Fibroblast of the aortic adventitia (primary cell): ENCODE results near the gene PLEKHA7. TPM values are rescaled to one million over a fixed set of nuclear protein-coding genes. Genes with fewer than 3 reads are reported as not detected.
"Not testable (repeated sequence)": the region's sequence is repeated elsewhere in the genome, so short reads cannot be mapped to it uniquely, and the experiment has no call there.

Source experiments
- DNase-seq: peaks from one replicate; pipeline ENCODE4 v3.0.0-alpha.2; 2010; ENCODE audit warnings: low read depth
- H3K4me3 ChIP-seq: 2 replicates; pipeline ENCODE4 v1.5.1; 2011; ENCODE audit warnings: low read depth, mild to moderate bottlenecking, control low read depth, low read length, moderate library complexity
- total RNA-seq: library from RNA; depleted of rRNA; stranded (reverse); fragments of >200 nt; gene quantifications from 2 replicates; pipeline ENCODE4 v1.2.3, GENCODE V29; 2012; ENCODE audit warnings: low replicate concordance
- TF ChIP-seq, protein P1 (sequence below): IDR thresholded peaks from 2 replicates; pipeline ENCODE4 v1.5.1; 2011; ENCODE audit warnings: mild to moderate bottlenecking, low read length, control low read depth, inconsistent platforms; ENCODE audit not compliant: insufficient read depth

Gene PLEKHA7
- total RNA-seq, 1 donor, result 0.09 TPM

DNA sequence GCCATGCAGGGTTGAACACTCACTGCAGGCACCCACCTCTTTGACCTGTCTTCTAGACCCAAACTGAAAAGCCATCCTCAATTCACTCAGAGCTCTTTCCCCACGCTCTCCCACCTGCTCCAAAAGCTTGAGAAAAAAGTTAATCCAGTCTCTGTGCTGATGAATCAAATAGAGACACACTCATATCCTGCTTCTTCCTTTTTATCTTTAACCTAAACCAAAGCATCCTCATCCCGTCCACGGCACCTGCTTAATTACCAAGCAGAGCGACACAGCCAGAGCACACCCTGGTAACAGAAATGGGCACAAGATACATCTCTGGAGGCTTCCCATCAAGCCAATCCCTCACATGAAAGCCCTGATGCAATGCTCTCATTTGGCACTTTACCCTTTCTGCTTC, 102.6 kb downstream of the PLEKHA7 start:
- TF ChIP-seq, protein P1, sequence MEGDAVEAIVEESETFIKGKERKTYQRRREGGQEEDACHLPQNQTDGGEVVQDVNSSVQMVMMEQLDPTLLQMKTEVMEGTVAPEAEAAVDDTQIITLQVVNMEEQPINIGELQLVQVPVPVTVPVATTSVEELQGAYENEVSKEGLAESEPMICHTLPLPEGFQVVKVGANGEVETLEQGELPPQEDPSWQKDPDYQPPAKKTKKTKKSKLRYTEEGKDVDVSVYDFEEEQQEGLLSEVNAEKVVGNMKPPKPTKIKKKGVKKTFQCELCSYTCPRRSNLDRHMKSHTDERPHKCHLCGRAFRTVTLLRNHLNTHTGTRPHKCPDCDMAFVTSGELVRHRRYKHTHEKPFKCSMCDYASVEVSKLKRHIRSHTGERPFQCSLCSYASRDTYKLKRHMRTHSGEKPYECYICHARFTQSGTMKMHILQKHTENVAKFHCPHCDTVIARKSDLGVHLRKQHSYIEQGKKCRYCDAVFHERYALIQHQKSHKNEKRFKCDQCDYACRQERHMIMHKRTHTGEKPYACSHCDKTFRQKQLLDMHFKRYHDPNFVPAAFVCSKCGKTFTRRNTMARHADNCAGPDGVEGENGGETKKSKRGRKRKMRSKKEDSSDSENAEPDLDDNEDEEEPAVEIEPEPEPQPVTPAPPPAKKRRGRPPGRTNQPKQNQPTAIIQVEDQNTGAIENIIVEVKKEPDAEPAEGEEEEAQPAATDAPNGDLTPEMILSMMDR, result no peak
- no peak overlapping the region for H3K4me3 ChIP-seq
- no peak for DNase-seq

DNA sequence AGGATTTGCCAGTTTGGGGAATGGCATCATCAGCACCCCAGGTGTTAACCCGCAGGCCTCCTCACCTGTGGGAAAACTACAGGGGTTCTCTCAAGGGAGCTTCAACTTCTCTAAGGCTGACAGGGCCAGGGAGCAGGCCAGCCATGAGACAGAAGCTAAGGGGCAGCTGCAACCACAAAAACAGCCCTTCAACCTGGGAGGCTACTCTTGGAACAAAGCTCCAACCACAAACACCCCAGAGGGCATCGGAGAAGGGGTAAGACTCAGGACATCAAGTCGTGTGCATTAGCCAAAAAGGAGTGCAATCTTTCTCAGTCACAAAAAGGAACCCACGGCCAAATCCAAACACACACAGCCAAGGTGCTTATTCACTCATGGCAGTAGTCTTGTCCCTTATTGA, 103.0 kb downstream of the PLEKHA7 start:
- TF ChIP-seq, protein P1, result no peak
- no peak for DNase-seq
- no peak overlapping the region for H3K4me3 ChIP-seq

DNA sequence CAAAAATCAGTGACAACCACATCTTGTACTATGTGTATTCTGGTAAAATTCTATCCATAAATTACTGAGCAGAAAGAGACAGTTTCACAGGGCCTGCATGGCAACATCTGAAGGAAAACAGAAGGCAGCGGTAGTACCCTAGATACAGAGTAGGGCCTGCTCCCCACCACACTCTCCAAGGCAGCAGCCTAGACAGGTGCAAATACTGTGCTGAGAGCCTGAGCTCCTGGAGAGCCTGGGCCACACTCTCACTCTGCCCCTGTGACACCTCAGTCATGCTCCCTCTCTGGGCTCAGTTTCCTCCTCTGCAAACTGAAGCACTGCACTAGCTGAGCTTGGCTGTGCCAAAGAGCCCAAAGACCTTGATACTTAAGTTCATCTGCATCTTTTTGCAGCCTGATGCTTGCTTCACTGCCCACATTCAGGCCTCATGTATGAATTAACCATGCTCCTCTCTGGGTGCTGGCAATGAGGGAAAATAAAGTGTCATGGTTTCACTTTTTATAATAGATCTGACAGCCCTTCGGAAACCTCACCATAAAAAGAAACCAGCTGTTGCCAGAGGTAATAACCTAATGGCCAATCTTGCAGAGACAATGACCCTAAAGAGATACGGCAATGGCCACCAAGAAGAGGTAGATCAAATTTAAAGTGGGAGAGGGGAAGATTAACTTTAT, 104.7 kb downstream of the PLEKHA7 start:
- TF ChIP-seq, protein P1, result no peak
- no peak for DNase-seq
- no peak overlapping the region for H3K4me3 ChIP-seq

DNA sequence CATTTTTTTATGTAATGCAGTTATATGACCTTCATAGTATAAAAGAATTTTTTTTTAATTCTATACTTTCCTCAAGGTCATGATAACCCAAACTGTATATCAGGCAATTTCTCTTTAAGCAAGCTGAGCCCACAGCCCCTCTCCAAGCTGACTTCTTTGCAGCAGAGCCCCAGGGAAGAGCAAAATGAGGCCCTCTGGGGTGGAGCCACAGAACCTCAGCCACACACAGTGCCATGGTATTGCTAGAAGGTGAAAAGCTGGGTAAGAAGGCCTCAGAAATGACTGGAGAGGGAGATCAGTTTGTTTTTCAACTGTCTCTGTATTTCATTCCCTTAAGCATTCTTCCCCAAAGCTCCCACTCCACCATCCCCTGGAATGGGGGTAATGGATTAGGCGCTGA, 108.8 kb downstream of the PLEKHA7 start:
- TF ChIP-seq, protein P1, result no peak
- no peak for DNase-seq
- no peak overlapping the region for H3K4me3 ChIP-seq

DNA sequence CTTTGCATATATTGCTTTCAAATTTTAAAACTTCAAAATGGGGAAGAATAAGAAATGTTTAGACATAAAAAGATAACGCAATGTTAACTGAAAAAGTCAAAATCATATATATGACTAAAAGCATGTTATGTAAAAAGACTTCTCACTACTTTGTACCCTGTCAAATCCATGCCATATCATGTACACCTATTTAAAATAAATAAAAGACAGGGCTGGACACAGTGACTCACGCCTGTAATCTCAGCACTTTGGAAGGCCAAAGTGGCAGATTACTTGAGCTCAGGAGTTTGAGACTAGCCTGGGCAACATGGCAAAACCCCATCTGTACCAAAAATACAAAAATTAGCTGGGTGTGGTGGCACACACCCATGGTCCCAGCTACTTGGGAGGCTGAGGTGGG, 109.5 kb downstream of the PLEKHA7 start:
- H3K4me3 ChIP-seq, DNase-seq: not testable (repeated sequence)

DNA sequence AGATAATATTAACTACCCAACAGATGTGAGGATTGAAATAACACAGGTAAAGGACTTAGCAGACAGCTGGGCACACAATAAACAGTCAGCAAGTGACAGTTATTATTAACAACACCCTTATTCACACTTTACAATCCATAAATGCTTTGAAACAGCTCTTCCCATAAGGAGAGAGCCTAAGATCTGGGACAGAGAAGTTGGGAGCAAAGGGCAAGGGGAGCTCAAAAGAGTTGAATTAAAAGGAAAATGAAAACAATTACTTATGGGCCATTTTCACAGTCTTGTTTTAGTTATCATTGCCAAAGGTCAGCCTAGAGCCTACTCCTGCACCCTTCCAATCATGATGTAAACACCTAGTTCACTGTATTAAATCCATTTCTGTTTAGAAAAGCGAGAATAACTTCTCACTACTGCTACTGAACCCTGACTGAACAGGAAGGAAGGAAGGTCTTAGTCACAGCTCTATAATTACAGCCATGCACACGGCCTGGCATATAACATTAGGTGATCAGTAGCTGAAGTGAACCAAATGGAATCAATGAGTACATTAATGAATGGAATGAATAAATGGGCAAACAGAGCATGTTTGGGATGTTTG, 111.3 kb downstream of the PLEKHA7 start:
- TF ChIP-seq, protein P1, result no peak
- DNase-seq, result no peak
- no peak overlapping the region for H3K4me3 ChIP-seq

DNA sequence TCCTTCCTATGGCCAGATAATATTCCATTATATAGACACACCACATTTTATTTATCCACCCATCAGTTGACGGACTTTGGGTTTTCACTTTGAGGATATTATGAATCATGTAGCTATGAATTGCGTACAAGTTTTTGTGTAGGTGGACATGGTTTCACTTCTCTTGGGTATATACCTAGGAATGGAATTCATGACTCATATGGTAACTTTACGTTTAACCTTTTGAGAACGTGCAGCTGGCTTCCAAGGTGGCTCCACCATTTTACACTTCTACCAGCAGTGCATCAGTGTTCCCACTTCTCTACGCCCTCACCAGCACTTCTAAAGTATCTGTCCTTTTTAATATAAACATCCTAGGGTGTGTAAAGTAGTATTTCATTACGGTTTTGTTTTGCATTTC, 112.0 kb downstream of the PLEKHA7 start:
- no peak for DNase-seq
- TF ChIP-seq, protein P1, result no peak
- no peak overlapping the region for H3K4me3 ChIP-seq
